ENCODE data around the gene EIF4E2.

DNA sequence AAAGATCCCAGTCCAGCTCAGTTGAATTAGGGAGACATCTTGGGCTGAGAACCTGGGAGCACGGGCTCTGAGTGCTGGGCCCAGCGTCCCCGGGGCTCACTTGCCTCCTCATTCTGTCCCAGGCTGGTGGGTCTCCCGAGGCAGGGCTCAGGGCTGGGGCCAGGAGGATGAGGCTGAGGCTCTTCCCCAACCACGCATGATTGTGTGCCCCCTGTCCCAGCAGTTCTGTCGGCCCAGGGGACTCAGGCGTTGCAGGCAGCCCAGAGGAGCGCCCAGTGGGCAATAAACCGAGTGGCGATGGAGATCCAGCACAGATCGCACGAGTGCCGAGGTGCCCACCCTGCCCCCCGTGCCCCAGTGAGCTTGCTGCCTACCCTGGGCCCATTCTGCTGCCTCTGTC lies 29.4 kb upstream of the EIF4E2 start:
- no peak for TF ChIP-seq CTCF (conservative IDR thresholded peaks at IDR 0.05)
- no peak for TF ChIP-seq EZH2 (IDR thresholded peaks at IDR 0.05; ENCODE audit: low read depth)

Measured in PC-9 (cell line).